Left hindlimb (tissue), 1 donor: ENCODE data around the gene FAM193B.

Experiments
- DNase-seq: peaks from one replicate; pipeline ENCODE4 v3.0.0-alpha.2; 2018

Gene FAM193B

GRCh38 chr5:177483042-177483441 lies 71.3 kb downstream of the FAM193B start:
- no peak for DNase-seq

GRCh38 chr5:177482359-177482795 lies 72.0 kb downstream of the FAM193B start:
- DNase-seq = no peak

- DNase-seq = no peak
Measured at GRCh38 chr5:177479774-177480173, 74.6 kb downstream of the FAM193B start.

DNA sequence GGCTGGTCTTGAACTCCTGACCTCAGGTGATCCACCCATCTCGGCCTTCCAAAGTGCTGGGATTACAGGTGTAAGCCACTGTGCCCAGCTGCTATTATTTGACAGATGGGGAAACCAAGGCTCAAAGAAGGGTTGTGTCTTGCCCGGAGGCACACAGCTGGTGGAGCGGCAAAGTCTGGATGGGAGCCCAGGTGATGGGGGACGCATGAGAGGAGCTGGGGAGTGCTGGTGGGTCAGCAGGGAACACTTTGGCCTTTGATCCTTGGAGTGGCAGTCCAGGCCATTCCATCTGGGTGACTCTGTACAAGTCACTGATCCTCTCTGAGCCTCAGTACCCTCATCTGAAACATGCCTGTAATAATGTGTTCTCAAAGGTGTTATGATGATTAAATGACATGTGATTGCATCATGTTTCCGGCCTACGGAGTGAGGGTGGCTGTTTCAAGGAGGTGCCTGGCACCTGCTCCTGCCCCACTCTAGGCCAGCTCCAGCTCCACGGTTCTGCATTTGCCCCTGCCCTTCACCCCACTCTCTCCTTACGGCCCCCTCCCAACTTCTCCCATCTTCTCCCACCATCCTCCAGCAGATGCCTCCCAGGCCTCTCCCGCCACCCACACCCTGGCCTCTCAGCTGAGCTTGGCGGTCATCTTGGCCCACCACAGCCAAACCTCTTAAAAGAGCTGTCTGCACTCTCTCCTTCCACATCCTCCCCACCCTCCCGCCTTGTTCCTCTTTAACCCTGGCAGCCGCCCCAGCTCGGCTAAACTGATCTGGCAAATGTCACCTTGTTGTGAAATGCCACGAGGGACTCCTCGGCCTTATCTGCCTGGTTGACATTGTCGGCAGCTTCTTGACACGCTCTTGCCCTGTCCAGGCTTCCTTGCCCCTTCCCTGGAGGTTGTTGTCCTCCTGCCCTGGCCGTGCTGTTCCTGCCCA lies 75.4 kb downstream of the FAM193B start:
- DNase-seq = no peak

GRCh38 chr5:177477701-177478477 lies 76.5 kb downstream of the FAM193B start:
- DNase-seq = no peak

DNA sequence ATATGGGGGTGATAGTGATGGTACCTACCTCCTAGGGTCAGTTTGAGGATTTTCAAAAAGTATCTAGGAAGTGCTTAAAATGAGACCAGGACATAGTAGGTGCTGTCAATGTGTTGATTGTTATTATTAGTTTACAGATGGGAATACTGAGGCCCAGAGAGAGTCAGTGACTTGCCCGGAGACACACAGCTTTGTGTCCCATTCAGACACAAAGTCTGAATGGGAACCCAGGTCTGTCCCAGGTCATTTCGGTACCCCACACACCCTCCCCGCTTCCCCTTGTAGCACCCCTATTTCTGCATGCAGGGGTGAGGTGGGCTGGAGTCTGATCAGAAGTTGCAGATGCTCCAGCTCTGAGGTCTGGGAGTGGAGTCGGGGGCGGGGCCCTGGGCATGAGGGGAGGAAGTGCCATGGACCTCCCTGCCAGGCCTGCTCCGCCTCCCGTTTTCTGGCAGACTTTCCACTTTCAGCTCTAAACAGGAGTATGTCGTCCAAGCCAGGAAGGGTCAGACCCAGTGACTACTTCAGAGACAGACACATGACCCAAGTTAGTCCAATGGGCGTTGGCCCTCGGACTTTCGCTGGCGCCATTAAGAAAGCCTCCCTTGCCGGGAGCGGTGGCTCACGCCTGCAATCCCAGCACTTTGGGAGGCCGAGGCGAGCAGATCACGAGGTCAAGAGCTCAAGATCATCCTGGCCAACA lies 77.7 kb downstream of the FAM193B start:
- DNase-seq = no peak

- DNase-seq = no peak
Measured at GRCh38 chr5:177475563-177476427, 78.6 kb downstream of the FAM193B start.

DNA sequence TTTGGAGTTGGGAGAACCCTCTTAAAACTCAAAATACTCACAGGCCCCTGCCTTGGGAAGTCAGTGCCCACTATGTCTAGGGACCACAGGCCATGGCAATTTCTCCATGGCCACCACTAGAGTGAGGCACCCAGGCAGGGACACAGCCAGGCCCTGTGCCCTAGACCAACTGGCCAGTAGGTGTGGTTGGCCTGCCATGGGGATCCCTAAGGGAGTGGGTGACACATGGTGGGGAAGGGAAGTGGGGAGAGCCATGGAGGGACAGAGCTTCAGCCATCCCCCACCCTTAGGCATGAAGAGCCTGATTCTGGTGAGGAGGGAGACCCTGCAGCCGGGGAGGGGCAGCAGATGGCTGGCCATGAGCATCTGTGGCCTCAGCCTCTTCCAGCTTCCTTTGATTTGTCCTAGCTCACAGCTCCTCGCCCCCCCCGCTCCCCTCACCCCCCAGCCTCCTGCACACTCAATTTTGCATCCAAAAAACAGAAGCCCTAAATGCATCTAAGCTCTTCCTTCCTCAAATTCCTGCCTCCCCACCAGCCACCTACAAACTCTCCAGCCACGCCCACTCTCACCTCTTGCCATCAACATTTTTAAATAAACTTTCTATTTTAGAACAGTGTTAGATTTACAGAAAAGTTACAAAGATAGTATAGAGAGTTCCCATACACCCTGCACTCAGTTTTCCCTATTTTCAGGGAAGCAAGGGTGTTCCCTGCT lies 79.4 kb downstream of the FAM193B start:
- no peak for DNase-seq

DNA sequence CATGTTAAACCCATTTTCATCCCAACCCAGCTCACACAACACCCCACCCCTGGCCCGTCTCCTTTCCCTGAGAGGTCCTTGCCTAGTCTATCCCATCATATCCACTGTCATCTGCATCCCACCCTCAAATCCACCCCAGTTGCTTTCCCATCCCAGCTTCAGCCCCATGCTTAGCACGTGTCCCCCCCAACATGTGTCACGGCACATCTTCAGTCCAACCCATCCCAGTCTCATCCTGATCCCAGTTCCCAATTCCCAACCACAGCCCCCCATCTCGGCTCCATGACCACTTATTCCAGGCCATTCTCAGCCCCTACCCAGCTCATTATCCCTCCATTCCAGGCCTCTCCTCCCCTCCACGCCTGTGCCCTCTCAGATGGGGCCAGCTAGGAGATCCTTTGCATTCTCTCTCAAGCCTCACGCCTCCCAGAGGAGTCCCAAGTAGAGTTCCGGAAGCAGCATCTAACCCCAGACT lies 80.3 kb downstream of the FAM193B start:
- DNase-seq = no peak

- peak; percentile 77 for DNase-seq
Measured at GRCh38 chr5:177473443-177474001, 80.8 kb downstream of the FAM193B start, which contains the start of gene DBN1. Gene DBN1, minus strand, starts transcription at chr5:177473634. Its CDS starts 113 bp downstream, at chr5:177473521.

GRCh38 chr5:177472460-177473442 lies 81.6 kb downstream of the FAM193B start:
- peak; percentile 76 for DNase-seq

DNA sequence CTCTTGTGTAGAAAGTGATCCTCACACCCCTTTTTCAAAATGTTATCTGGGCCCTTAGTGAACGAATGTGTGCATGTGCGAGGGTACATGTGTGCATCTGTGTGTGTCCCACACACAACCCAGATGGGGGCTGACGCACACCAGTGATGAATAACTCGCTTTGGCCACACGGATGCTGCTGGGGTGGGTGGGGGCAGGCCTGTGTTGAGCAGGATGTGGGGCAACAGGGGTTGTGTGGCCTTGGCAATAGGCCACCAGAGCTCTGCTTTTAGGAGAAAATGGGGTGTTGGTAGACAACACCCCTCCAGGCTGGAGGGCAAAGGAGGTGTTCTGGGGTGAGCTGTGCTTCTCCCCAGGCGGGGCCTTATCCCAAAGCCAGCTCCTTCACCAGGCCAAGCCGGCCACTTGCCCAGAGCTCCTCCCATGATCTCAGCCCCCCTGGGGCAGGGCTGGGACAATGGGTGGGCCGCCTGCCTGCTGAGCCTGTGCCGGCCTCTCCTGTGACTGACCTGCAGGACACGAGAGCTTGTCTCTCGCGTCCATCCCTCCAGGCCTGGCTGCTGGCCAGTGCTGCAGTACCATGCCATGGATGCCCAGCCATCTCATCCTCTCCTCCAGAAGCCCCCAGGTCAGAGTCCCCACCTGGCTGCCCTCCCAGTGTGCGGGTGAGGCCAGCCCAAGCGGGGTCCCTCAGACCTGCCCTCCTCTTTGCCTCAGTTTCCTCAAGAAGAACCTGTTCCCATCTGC lies 82.6 kb downstream of the FAM193B start:
- no peak for DNase-seq

GRCh38 chr5:177470759-177471536 lies 83.4 kb downstream of the FAM193B start:
- no peak for DNase-seq
